Stomach (tissue), 9 donors: ENCODE data around the gene KCNG2. TPM values are rescaled to one million over a fixed set of nuclear protein-coding genes. Genes with fewer than 3 reads are reported as not detected.

Source experiments
- DNase-seq, 2 donors: peaks; one replicate each; pipeline versions ENCODE4 v3.0.0 to v3.0.0-alpha.2; 2013 to 2019
- H3K27ac ChIP-seq, 5 donors: fragments of 200-600 bp in 4 of 5; sonication (generic) in 4 of 5; one replicate each; pipeline ENCODE4 v1.5.1; 2013 to 2019; ENCODE audit warnings: mild to moderate bottlenecking in 1 of 5, moderate library complexity in 1 of 5
- H3K27me3 ChIP-seq, 3 donors: fragments of 200-600 bp; sonication (generic); one replicate each; pipeline ENCODE4 v1.5.1; 2017 to 2019; ENCODE audit warnings: mixed run types in 1 of 3
- H3K36me3 ChIP-seq, 4 donors: fragments of 200-600 bp; sonication (generic); 1 replicate in 3 of 4; 2 replicates in 1 of 4; pipeline ENCODE4 v1.5.1; 2016 to 2019
- H3K4me1 ChIP-seq, 4 donors: fragments of 200-600 bp; sonication (generic); one replicate each; pipeline ENCODE4 v1.5.1; 2016 to 2019
- H3K4me3 ChIP-seq, 4 donors: fragments of 200-600 bp; sonication (generic) in 3 of 4; one replicate each; pipeline ENCODE4 v1.5.1; 2016 to 2019; ENCODE audit warnings: mild to moderate bottlenecking in 1 of 4
- H3K9me3 ChIP-seq, 4 donors: fragments of 200-600 bp; sonication (generic); one replicate each; pipeline ENCODE4 v1.5.1; 2016 to 2019
- EP300 ChIP-seq: sonication (generic); formaldehyde crosslinking; IDR thresholded peaks from one replicate; pipeline ENCODE4 v1.6.1; 2017; ENCODE audit warnings: antibody characterized with exemption
- POLR2A ChIP-seq, 4 donors: fragments of 450-650 bp; IDR thresholded peaks; one replicate each; pipeline ENCODE4 v1.6.1; 2016; ENCODE audit warnings: antibody characterized with exemption in 4 of 4, control low read depth in 2 of 4, mild to moderate bottlenecking in 1 of 4, moderate library complexity in 1 of 4
- POLR2AphosphoS5 ChIP-seq, 3 donors: sonication (generic); formaldehyde crosslinking; IDR thresholded peaks; one replicate each; pipeline ENCODE4 v1.6.1; 2016; ENCODE audit warnings: antibody characterized with exemption in 3 of 3
- WGBS, 5 donors: extraction: QIAGEN DNeasy Blood & Tissue Kit in 3 of 5; methylation state at CpG; one replicate each; pipeline versions ENCODE4 v1.1.5 to v1.1.7; 2013 to 2018; 5-methylcytosine and 5-hydroxymethylcytosine counted together
- intact Hi-C: fragments of 100-400 bp; cut with DNase I; formaldehyde crosslinking; loops from one replicate; pipeline ENCODE4 v1.15.1; 2023; ENCODE audit warnings: low total_unique reads
- polyA plus RNA-seq, 3 donors: library from polyadenylated mRNA; stranded (reverse); fragments of 200-250 nt; gene quantifications; one replicate each; pipeline ENCODE4 v1.2.3, GENCODE V29; 2013
- total RNA-seq, 5 donors: library from RNA; depleted of rRNA; stranded (reverse); fragments of >200 nt; gene quantifications; one replicate each; pipeline versions ENCODE4 v1.1.0 to v1.2.3, GENCODE V29; 2014 to 2016
- TF ChIP-seq, protein P1 (sequence below), 7 experiments: fragments of 450-650 bp in 4 of 7; fragments of 200-600 bp in 3 of 7; sonication (generic) in 3 of 7; IDR thresholded peaks; one replicate each; pipeline ENCODE4 v1.5.1; 2016 to 2019; ENCODE audit warnings: antibody characterized with exemption in 7 of 7, control low read depth in 2 of 7, mild to moderate bottlenecking in 1 of 7
- donor health status: healthy with polysubstance abuse.
- donor health status: Bipolar disorder and iron deficiency.
- donor health status: healthy.

The KCNG2 gene
- total and polyA plus RNA-seq, 8 donors: 0.08 to 2.3 (median 0.92) TPM; not detected in 5

GRCh38 chr18:79814373-79814772 lies 16.6 kb downstream of the KCNG2 start:
- no peak for TF ChIP-seq EP300
- no peak for TF ChIP-seq POLR2A (IDR thresholded peaks at IDR 0.05)
- no peak for TF ChIP-seq POLR2AphosphoS5 (IDR thresholded peaks at IDR 0.05)
- TF ChIP-seq, protein P1, sequence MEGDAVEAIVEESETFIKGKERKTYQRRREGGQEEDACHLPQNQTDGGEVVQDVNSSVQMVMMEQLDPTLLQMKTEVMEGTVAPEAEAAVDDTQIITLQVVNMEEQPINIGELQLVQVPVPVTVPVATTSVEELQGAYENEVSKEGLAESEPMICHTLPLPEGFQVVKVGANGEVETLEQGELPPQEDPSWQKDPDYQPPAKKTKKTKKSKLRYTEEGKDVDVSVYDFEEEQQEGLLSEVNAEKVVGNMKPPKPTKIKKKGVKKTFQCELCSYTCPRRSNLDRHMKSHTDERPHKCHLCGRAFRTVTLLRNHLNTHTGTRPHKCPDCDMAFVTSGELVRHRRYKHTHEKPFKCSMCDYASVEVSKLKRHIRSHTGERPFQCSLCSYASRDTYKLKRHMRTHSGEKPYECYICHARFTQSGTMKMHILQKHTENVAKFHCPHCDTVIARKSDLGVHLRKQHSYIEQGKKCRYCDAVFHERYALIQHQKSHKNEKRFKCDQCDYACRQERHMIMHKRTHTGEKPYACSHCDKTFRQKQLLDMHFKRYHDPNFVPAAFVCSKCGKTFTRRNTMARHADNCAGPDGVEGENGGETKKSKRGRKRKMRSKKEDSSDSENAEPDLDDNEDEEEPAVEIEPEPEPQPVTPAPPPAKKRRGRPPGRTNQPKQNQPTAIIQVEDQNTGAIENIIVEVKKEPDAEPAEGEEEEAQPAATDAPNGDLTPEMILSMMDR (IDR thresholded peaks at IDR 0.05): no peak
- Histone ChIP-seq H3K36me3 (no peaks in the 10 kb centered on the region), H3K27me3 (peaks cover 0 to 43% (median 0%) of the 10 kb centered on the region in 3 donors), H3K4me3 (no peak overlapping the region), H3K27ac (no peak overlapping the region), H3K9me3 (peaks cover 0 to 12% (median 0%) of the 10 kb centered on the region in 4 donors), H3K4me1 (no peaks in the 10 kb centered on the region)
- intact Hi-C loops: no loop called here
- DNase-seq: no peak
- 72 to 76% (median 72%) methylated on average over 7 of the region's 7 CpGs for WGBS, 5 donors

DNA sequence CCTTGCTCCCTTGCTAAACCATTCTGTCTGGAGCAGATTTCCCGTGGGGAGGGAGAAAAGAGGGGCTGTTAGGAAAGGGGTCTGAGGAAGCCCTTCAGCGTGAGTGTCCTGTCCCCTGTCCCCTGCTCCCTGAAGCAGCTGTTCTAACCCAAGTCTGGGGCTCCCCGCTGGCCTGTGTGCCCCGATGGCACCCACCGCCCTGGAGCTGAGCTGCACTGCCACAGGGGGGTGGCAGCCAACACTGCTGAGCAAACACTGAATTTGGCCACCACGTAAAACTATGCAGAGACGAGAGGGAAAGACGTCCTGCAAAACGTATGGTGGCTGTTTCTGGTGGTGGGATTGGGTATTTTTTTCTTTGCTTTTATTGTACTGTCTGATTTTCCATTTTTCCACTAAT lies 17.9 kb downstream of the KCNG2 start:
- H3K4me3 ChIP-seq: no peak overlapping the region
- TF ChIP-seq EP300 (no peak), POLR2AphosphoS5 (IDR thresholded peaks at IDR 0.05) (no peak), POLR2A (IDR thresholded peaks at IDR 0.05) (no peak)
- TF ChIP-seq, protein P1 (IDR thresholded peaks at IDR 0.05): no peak
- no peaks in the 10 kb centered on the region for H3K4me1 ChIP-seq
- H3K9me3 ChIP-seq: peaks cover 0 to 12% (median 0%) of the 10 kb centered on the region in 4 donors
- no peaks in the 10 kb centered on the region for H3K36me3 ChIP-seq
- H3K27ac ChIP-seq: no peak overlapping the region
- intact Hi-C loops: no loop called here
- no peak for DNase-seq
- H3K27me3 ChIP-seq: peaks cover 0 to 50% (median 0%) of the 10 kb centered on the region in 3 donors
- 54 to 70% (median 62%) methylated on average over 8 to 9 of the region's 9 CpGs for WGBS, 5 donors

DNA sequence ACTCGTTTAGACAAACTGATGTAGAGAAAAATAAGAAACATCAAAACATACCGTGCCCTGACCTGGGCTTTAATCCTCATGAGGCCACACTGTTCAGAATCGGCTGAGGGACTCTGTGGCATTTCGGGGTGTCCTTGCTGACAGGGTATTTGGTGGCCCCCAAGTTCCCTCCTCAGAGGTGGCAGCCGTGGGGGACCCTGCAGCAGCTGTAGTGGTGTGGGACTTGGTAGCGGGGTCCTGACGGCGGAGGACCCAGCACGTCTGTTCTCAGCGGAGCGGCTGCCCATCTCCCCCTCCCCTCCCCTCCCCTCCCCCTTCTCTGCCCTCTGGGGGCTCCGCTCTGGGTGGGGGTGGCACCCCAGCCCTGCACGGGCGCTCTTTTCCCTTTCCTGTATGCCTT lies 18.4 kb downstream of the KCNG2 start:
- H3K4me3 ChIP-seq: no peak overlapping the region
- no peak overlapping the region for H3K27ac ChIP-seq
- H3K27me3 ChIP-seq: peaks cover 0 to 50% (median 0%) of the 10 kb centered on the region in 3 donors
- no peak for DNase-seq
- H3K4me1 ChIP-seq: no peaks in the 10 kb centered on the region
- no peaks in the 10 kb centered on the region for H3K36me3 ChIP-seq
- TF ChIP-seq EP300 (no peak), POLR2AphosphoS5 (IDR thresholded peaks at IDR 0.05) (no peak), POLR2A (IDR thresholded peaks at IDR 0.05) (no peak)
- TF ChIP-seq, protein P1 (IDR thresholded peaks at IDR 0.05): no peak
- WGBS, 5 donors: 60 to 71% (median 68%) methylated on average over 13 to 14 of the region's 14 CpGs
- peaks cover 0 to 9% (median 0%) of the 10 kb centered on the region in 4 donors for H3K9me3 ChIP-seq
- intact Hi-C loops: no loop called here

- Histone ChIP-seq H3K27ac (no peak overlapping the region), H3K36me3 (no peaks in the 10 kb centered on the region)
- intact Hi-C loops: no loop called here
Observed at GRCh38 chr18:79816981-79817606, 19.4 kb downstream of the KCNG2 start.

GRCh38 chr18:79817607-79817998 lies 19.9 kb downstream of the KCNG2 start:
- Histone ChIP-seq H3K36me3 (no peaks in the 10 kb centered on the region), H3K4me1 (no peaks in the 10 kb centered on the region), H3K27ac (no peak overlapping the region), H3K27me3 (peaks cover 0 to 51% (median 0%) of the 10 kb centered on the region in 3 donors), H3K4me3 (no peak overlapping the region), H3K9me3 (no peaks in the 10 kb centered on the region)
- no peak for DNase-seq
- WGBS, 5 donors: 74 to 90% (median 87%) methylated on average over 8 of the region's 8 CpGs
- intact Hi-C loops: no loop called here
- no peak for TF ChIP-seq POLR2AphosphoS5 (IDR thresholded peaks at IDR 0.05)
- TF ChIP-seq, protein P1 (IDR thresholded peaks at IDR 0.05): no peak
- TF ChIP-seq EP300: no peak
- TF ChIP-seq POLR2A (IDR thresholded peaks at IDR 0.05): no peak

More at GRCh38 chr18:79816981-79817606, 19.4 kb downstream of the KCNG2 start:
- no peak overlapping the region for H3K4me3 ChIP-seq
- no peak for TF ChIP-seq EP300
- no peak for TF ChIP-seq POLR2AphosphoS5 (IDR thresholded peaks at IDR 0.05)
- H3K27me3 ChIP-seq: peaks cover 0 to 50% (median 0%) of the 10 kb centered on the region in 3 donors
- peaks cover 0 to under 1% (median 0%) of the 10 kb centered on the region in 4 donors for H3K9me3 ChIP-seq
- DNase-seq: no peak
- WGBS, 5 donors: 85 to 95% (median 93%) methylated on average over 18 of the region's 18 CpGs
- H3K4me1 ChIP-seq: no peaks in the 10 kb centered on the region
